Fibroblast of lung (primary cell): Measurements from ENCODE around the gene ZP1. TPM values are rescaled to one million over a fixed set of nuclear protein-coding genes. Genes with fewer than 3 reads are reported as not detected.

Experiments used
- DNase-seq, 2 donors: peaks; one replicate each; pipeline versions ENCODE4 v3.0.0 to v3.0.0-alpha.2; 2010; ENCODE audit warnings: low read depth in 2 of 2
- H2AFZ ChIP-seq: 2 replicates; pipeline ENCODE4 v1.5.1; 2012; ENCODE audit warnings: low read length, control low read depth, inconsistent platforms
- H3K27ac ChIP-seq: 2 replicates; pipeline ENCODE4 v1.5.1; 2011; ENCODE audit warnings: low read length, control low read depth; ENCODE audit not compliant: insufficient read depth
- H3K27me3 ChIP-seq: 2 replicates; pipeline ENCODE4 v1.5.1; 2011; ENCODE audit warnings: mild to moderate bottlenecking, low read length; ENCODE audit not compliant: control insufficient read depth, insufficient read depth
- H3K36me3 ChIP-seq: 2 replicates; pipeline ENCODE4 v1.5.1; 2011; ENCODE audit warnings: low read length; ENCODE audit not compliant: control insufficient read depth, insufficient read depth
- H3K4me1 ChIP-seq: 2 replicates; pipeline ENCODE4 v1.5.1; 2011; ENCODE audit warnings: low read length; ENCODE audit not compliant: control insufficient read depth, insufficient read depth; ENCODE audit errors: extremely low read depth
- H3K4me2 ChIP-seq: 2 replicates; pipeline ENCODE4 v1.5.1; 2011; ENCODE audit warnings: low read length, control low read depth; ENCODE audit not compliant: insufficient read depth; ENCODE audit errors: extremely low read depth
- H3K4me3 ChIP-seq, 4 experiments: fragments of 200-600 bp in 1 of 4; sonication (generic) in 1 of 4; replicated peaks in 1 of 4; 2 replicates each; pipeline ENCODE4 v1.5.1; 2011 to 2016; ENCODE audit warnings: low read length in 4 of 4, low read depth in 3 of 4, mild to moderate bottlenecking in 3 of 4, control low read depth in 2 of 4, inconsistent platforms in 1 of 4, mixed read lengths in 1 of 4; ENCODE audit not compliant: insufficient read depth in 1 of 4; ENCODE audit errors: control extremely low read depth in 1 of 4
- H3K79me2 ChIP-seq: 2 replicates; pipeline ENCODE4 v1.5.1; 2012; ENCODE audit warnings: mild to moderate bottlenecking, low read length, inconsistent platforms; ENCODE audit not compliant: control insufficient read depth, insufficient read depth
- H3K9ac ChIP-seq: 2 replicates; pipeline ENCODE4 v1.5.1; 2011; ENCODE audit warnings: mild to moderate bottlenecking, low read length, control low read depth; ENCODE audit not compliant: insufficient read depth
- H3K9me3 ChIP-seq: 2 replicates; pipeline ENCODE4 v1.5.1; 2012; ENCODE audit warnings: low read depth, low read length; ENCODE audit not compliant: control insufficient read depth, insufficient read depth
- H4K20me1 ChIP-seq: 2 replicates; pipeline ENCODE4 v1.5.1; 2011; ENCODE audit warnings: low read length; ENCODE audit not compliant: control insufficient read depth, insufficient read depth; ENCODE audit errors: extremely low read depth
- CTCF ChIP-seq, 2 donors: IDR thresholded peaks in 1 of 2; conservative IDR thresholded peaks in 1 of 2; 1 replicate in 1 of 2; 2 replicates in 1 of 2; pipeline ENCODE4 v1.5.1; 2011 to 2012; ENCODE audit warnings: low read length in 2 of 2, control low read depth in 1 of 2, inconsistent platforms in 1 of 2, low read depth in 1 of 2, mild to moderate bottlenecking in 1 of 2
- EZH2 ChIP-seq: IDR thresholded peaks from 2 replicates; pipeline ENCODE4 v1.5.1; 2012; ENCODE audit warnings: low read length, control low read depth, mild to moderate bottlenecking; ENCODE audit errors: missing control alignments
- polyA plus RNA-seq, 2 donors: library from polyadenylated mRNA; depleted of rRNA in 1 of 2; stranded (reverse) in 1 of 2; unstranded in 1 of 2; fragments of >200 nt; gene quantifications; 2 replicates each; pipeline ENCODE4 v1.2.1, GENCODE V29; 2011 to 2012; ENCODE audit warnings: missing spikeins in 1 of 2
- total RNA-seq: library from RNA; depleted of rRNA; stranded (reverse); fragments of >200 nt; gene quantifications from 2 replicates; pipeline ENCODE4 v1.2.1, GENCODE V29; 2014

ZP1 gene
- total and polyA plus RNA-seq, 2 donors (not counting 1 experiment from before 2014, with no cell fraction given): 0.62 TPM; not detected in 1

- no peaks in the 10 kb centered on the region for H3K79me2 ChIP-seq
Observed at GRCh38 chr11:60831143-60831500, 36.2 kb upstream of the ZP1 start.

GRCh38 chr11:60831501-60832079 is 35.8 kb upstream of the ZP1 start:
- no peak overlapping the region for H3K27ac ChIP-seq
- no peaks in the 10 kb centered on the region for H3K36me3 ChIP-seq
- H3K4me1 ChIP-seq: peaks cover 2% of the 10 kb centered on the region
- H4K20me1 ChIP-seq: no peaks in the 10 kb centered on the region
- no peaks in the 10 kb centered on the region for H3K9me3 ChIP-seq
- no peak overlapping the region for H2AFZ ChIP-seq
- TF ChIP-seq EZH2 (no peak), CTCF (conservative IDR thresholded peaks at IDR 0.05 in 1 of 2, IDR thresholded peaks at IDR 0.05 in 1 of 2; ENCODE audit: low read depth in 1 of 2, low read length in 2 of 2) (no peak)
- no peak overlapping the region for H3K9ac ChIP-seq
- peak; percentile 32 to 51 for DNase-seq
- no peak overlapping the region for H3K4me2 ChIP-seq
- no peaks in the 10 kb centered on the region for H3K79me2 ChIP-seq
- no peak overlapping the region for H3K4me3 ChIP-seq
- H3K27me3 ChIP-seq: peaks cover 12% of the 10 kb centered on the region

More at GRCh38 chr11:60831143-60831500, 36.2 kb upstream of the ZP1 start:
- no peaks in the 10 kb centered on the region for H4K20me1 ChIP-seq
- no peak overlapping the region for H3K4me3 ChIP-seq
- peaks cover 2% of the 10 kb centered on the region for H3K4me1 ChIP-seq
- H3K9ac ChIP-seq: no peak overlapping the region
- peak; percentile 55 to 75 for DNase-seq
- H3K27ac ChIP-seq: no peak overlapping the region
- TF ChIP-seq EZH2: no peak
- peak; percentile 89 to 94 for TF ChIP-seq CTCF (conservative IDR thresholded peaks at IDR 0.05 in 1 of 2, IDR thresholded peaks at IDR 0.05 in 1 of 2; ENCODE audit: low read depth in 1 of 2, low read length in 2 of 2)
- no peaks in the 10 kb centered on the region for H3K9me3 ChIP-seq
- H2AFZ ChIP-seq: no peak overlapping the region
- no peak overlapping the region for H3K4me2 ChIP-seq
- no peaks in the 10 kb centered on the region for H3K36me3 ChIP-seq
- H3K27me3 ChIP-seq: peaks cover 12% of the 10 kb centered on the region

GRCh38 chr11:60834742-60835533 is 32.4 kb upstream of the ZP1 start:
- DNase-seq: no peak
- Histone ChIP-seq H3K4me1 (peaks cover 2% of the 10 kb centered on the region), H3K27ac (no peak overlapping the region), H3K4me3 (no peak overlapping the region), H3K9ac (no peak overlapping the region), H3K4me2 (no peak overlapping the region), H3K9me3 (no peaks in the 10 kb centered on the region), H4K20me1 (no peaks in the 10 kb centered on the region), H2AFZ (no peak overlapping the region), H3K79me2 (no peaks in the 10 kb centered on the region), H3K27me3 (no peaks in the 10 kb centered on the region), H3K36me3 (no peaks in the 10 kb centered on the region)
- TF ChIP-seq CTCF (conservative IDR thresholded peaks at IDR 0.05 in 1 of 2, IDR thresholded peaks at IDR 0.05 in 1 of 2; ENCODE audit: low read depth in 1 of 2, low read length in 2 of 2) (no peak), EZH2 (no peak)
